ENCODE data around the gene SARS1. TPM values are rescaled to one million over a fixed set of nuclear protein-coding genes. Genes with fewer than 3 reads are reported as not detected.
A peak's percentile ranks its signal among the peaks of the same experiment; 100 is the strongest.

Gene SARS1
- total RNA-seq, 4 donors from 2014 or later = 85.8 to 150 (median 134) TPM

GRCh38 chr1:109272021-109272799 lies 58.5 kb downstream of the SARS1 start:
- DNase-seq = no peak
- H3K36me3 ChIP-seq = peaks cover 0 to 64% (median 11%) of the 10 kb centered on the region in 3 donors
- peak overlapping the region in 2 of 4 donors; percentile 89 to 93 for H3K27ac ChIP-seq
- H3K27me3 ChIP-seq = no peaks in the 10 kb centered on the region
- H3K4me1 ChIP-seq = peaks cover 25 to 62% (median 37%) of the 10 kb centered on the region in 3 donors
- H3K4me3 ChIP-seq = no peak overlapping the region
- 79 to 93% methylated on average over 2 to 7 of the region's 13 CpGs for WGBS, 2 donors
- H3K9me3 ChIP-seq = no peaks in the 10 kb centered on the region
- TF ChIP-seq CTCF (IDR thresholded peaks at IDR 0.05) = no peak
- no peak for TF ChIP-seq POLR2A (IDR thresholded peaks at IDR 0.05)
- intact Hi-C loops (cut with DNase I) = no loop called here

DNA sequence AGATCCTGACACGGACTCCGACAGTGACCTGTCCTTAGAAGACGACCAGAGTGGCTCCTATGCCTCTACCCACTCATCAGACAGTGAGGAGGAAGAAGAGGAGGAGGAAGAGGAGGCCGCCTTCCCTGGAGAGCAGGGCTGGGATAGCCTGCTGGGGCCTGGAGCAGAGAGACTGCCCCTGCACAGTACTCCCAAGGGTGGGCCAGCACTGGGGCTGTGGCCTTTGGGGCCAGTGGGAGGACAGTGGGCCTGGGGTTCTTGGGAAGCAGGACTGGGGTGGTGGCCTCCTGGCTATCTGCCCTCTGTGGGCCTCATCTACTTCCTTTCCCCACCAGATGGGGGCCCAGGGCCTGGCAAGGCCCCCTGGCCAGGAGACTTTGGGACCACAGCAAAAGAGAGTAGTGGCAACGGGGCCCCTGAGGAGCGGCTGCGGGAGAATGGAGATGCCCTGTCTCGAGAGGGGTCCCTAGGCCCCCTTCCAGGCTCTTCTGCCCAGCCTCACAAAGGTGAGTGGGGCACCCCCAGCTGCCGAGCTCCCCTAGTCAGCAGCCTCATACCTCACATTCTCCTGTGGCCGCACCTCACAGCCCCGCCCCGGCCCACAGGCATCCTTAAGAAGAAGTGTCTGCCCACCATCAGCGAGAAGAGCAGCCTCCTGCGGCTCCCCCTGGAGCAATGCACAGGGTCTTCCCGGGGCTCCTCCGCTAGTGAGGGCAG lies 59.3 kb downstream of the SARS1 start:
- H3K4me3 ChIP-seq = peak overlapping the region in 2 of 4 donors; percentile 26 to 43
- DNase-seq = no peak
- peaks cover 23 to 62% (median 44%) of the 10 kb centered on the region in 3 donors for H3K4me1 ChIP-seq
- H3K36me3 ChIP-seq = peaks cover 0 to 57% (median 8%) of the 10 kb centered on the region in 3 donors
- intact Hi-C loops (cut with DNase I) = no loop called here
- no peak for TF ChIP-seq POLR2A (IDR thresholded peaks at IDR 0.05)
- TF ChIP-seq CTCF (IDR thresholded peaks at IDR 0.05) = no peak
- 20% methylated on average over 1 of the region's 16 CpGs; no CpG with 5 or more reads in 1 of the 2 donors for WGBS, 2 donors
- no peaks in the 10 kb centered on the region for H3K27me3 ChIP-seq
- no peaks in the 10 kb centered on the region for H3K9me3 ChIP-seq
- peak overlapping the region; percentile 85 to 93 (median 88) for H3K27ac ChIP-seq

- Histone ChIP-seq H3K27me3 (no peaks in the 10 kb centered on the region), H3K4me1 (peaks cover 23 to 61% (median 44%) of the 10 kb centered on the region in 3 donors), H3K4me3 (peak overlapping the region in 2 of 4 donors; percentile 26 to 43), H3K36me3 (peaks cover 0 to 55% (median 1%) of the 10 kb centered on the region in 3 donors), H3K27ac (peak overlapping the region; percentile 85 to 93 (median 88)), H3K9me3 (no peaks in the 10 kb centered on the region)
- WGBS, 2 donors = 43 to 49% methylated on average over 10 to 17 of the region's 30 CpGs
- intact Hi-C loops (cut with DNase I) = no loop called here
- TF ChIP-seq CTCF (IDR thresholded peaks at IDR 0.05) (no peak), POLR2A (IDR thresholded peaks at IDR 0.05) (no peak)
- no peak for DNase-seq
These were observed 60.0 kb downstream of the SARS1 start for GRCh38 chr1:109273570-109274288.

- H3K27me3 ChIP-seq = no peaks in the 10 kb centered on the region
- no peaks in the 10 kb centered on the region for H3K9me3 ChIP-seq
- WGBS, 2 donors = 29 to 36% methylated on average over 13 of the region's 24 CpGs
- intact Hi-C loops (cut with DNase I) = loop anchor here (5.0 kb wide), 1 partner anchor 127 kb away; no protein-coding TSS in a partner anchor
- TF ChIP-seq CTCF (IDR thresholded peaks at IDR 0.05) = no peak
- TF ChIP-seq POLR2A (IDR thresholded peaks at IDR 0.05) = no peak
- H3K4me1 ChIP-seq = peaks cover 23 to 61% (median 44%) of the 10 kb centered on the region in 3 donors
- no peak for DNase-seq
- peak overlapping the region in 2 of 4 donors; percentile 26 to 51 for H3K4me3 ChIP-seq
- peaks cover 0 to 53% (median 0%) of the 10 kb centered on the region in 3 donors for H3K36me3 ChIP-seq
- H3K27ac ChIP-seq = peak overlapping the region; percentile 85 to 93 (median 88)
These were observed 61.1 kb downstream of the SARS1 start for GRCh38 chr1:109274533-109275476.

Data from esophagus squamous epithelium (tissue), 5 donors.